Measurements from ENCODE around the gene TBC1D30.

DNA sequence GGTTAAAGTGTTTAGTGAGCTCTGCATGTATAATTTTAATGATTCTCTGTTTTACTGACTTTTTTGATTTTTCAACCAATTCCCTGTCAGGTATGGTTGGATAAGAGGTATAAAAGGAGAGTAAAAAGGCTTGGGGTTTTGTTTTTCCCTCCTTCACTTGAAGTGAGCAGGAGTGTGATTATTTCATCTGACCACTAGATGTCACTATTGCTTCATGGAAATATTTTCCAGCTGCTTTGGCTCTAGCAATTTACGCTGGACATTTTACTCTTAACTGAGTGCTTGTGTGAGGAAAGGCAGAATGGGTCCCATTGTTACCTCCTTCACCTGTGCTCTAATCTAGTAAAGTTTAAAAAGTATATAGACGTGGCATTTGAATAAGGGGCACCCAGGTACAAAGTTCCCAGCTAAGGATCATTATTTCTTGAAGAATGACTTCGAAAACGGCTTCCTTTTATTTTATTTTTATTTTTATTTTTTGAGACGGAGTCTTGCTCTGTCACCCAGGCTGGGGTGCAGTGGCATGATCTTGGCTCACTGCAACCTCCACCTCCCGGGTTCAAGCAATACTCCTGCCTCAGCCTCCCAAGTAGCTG, 66.5 kb downstream of the TBC1D30 start:
- TF ChIP-seq NFE2L2 (conservative IDR thresholded peaks at IDR 0.05; ENCODE audit: low read length) (no peak), ESRRA (IDR thresholded peaks at IDR 0.05; ENCODE audit: borderline replicate concordance, low read length) (no peak), MAFK (IDR thresholded peaks at IDR 0.05; ENCODE audit: partially characterized antibody) (no peak), POLR2A (IDR thresholded peaks at IDR 0.05; ENCODE audit: low read length) (no peak)
- TF ChIP-seq, protein P1, sequence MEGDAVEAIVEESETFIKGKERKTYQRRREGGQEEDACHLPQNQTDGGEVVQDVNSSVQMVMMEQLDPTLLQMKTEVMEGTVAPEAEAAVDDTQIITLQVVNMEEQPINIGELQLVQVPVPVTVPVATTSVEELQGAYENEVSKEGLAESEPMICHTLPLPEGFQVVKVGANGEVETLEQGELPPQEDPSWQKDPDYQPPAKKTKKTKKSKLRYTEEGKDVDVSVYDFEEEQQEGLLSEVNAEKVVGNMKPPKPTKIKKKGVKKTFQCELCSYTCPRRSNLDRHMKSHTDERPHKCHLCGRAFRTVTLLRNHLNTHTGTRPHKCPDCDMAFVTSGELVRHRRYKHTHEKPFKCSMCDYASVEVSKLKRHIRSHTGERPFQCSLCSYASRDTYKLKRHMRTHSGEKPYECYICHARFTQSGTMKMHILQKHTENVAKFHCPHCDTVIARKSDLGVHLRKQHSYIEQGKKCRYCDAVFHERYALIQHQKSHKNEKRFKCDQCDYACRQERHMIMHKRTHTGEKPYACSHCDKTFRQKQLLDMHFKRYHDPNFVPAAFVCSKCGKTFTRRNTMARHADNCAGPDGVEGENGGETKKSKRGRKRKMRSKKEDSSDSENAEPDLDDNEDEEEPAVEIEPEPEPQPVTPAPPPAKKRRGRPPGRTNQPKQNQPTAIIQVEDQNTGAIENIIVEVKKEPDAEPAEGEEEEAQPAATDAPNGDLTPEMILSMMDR (IDR thresholded peaks at IDR 0.05): peak; percentile 84

All from A549 (cell line).